ENCODE data around the gene DSTYK. TPM values are rescaled to one million over a fixed set of nuclear protein-coding genes. Genes with fewer than 3 reads are reported as not detected.
"Not testable (repeated sequence)": the region's sequence is repeated elsewhere in the genome, so short reads cannot be mapped to it uniquely, and the experiment has no call there.

Gene DSTYK
- total RNA-seq, 1 donor from 2014 or later: 12.7 TPM

DNA sequence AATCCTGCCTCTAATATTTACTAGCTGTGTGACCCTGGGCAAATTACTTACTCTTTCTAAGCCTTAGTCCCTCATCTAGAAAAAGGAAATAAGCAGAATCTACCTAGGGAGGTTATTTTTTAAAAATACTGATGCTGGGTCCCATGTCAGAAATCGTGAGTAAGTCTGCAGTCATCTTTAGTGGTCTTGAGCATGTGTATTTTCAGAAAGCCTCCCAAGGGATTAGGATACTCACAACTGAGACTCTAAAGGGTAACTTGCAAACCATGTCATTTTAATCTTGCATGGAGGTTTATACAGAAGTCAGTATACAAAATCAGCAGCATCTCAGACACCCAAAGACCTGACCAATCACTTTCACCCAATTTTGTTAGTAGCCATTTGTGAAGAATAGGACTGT lies 43.2 kb downstream of the DSTYK start:
- Histone ChIP-seq H3K9me3 (no peaks in the 10 kb centered on the region), H3K27ac (no peak overlapping the region), H3K4me1 (no peaks in the 10 kb centered on the region), H3K36me3 (peaks cover 37% of the 10 kb centered on the region), H3K27me3 (no peaks in the 10 kb centered on the region), H3K4me3 (no peak overlapping the region)
- DNase-seq: no peak
- TF ChIP-seq, protein P1, sequence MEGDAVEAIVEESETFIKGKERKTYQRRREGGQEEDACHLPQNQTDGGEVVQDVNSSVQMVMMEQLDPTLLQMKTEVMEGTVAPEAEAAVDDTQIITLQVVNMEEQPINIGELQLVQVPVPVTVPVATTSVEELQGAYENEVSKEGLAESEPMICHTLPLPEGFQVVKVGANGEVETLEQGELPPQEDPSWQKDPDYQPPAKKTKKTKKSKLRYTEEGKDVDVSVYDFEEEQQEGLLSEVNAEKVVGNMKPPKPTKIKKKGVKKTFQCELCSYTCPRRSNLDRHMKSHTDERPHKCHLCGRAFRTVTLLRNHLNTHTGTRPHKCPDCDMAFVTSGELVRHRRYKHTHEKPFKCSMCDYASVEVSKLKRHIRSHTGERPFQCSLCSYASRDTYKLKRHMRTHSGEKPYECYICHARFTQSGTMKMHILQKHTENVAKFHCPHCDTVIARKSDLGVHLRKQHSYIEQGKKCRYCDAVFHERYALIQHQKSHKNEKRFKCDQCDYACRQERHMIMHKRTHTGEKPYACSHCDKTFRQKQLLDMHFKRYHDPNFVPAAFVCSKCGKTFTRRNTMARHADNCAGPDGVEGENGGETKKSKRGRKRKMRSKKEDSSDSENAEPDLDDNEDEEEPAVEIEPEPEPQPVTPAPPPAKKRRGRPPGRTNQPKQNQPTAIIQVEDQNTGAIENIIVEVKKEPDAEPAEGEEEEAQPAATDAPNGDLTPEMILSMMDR (IDR thresholded peaks at IDR 0.05): no peak
- ATAC-seq: no peak
- intact Hi-C loops (cut with DNase I): no loop called here

DNA sequence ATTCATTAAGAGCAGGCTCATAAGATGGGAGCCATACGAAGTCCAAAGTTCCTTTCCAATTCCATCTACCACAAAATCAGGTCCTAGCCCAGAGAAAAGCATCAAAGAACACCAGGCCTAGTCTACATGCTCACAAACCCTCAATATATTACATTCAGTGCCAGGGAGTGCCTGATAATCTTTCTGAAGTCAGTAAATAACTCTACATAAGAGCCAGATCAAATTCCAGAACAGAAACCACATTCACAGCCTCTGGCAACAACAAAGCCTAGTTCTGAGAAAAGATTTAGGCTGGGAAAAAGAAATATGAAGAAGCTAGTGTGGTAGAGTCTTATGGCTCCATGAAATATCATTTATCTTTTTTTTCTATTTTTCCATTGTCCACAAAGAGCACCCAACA lies 49.2 kb downstream of the DSTYK start:
- Histone ChIP-seq H3K36me3 (peaks cover 84% of the 10 kb centered on the region), H3K4me1 (no peaks in the 10 kb centered on the region), H3K27ac (no peak overlapping the region), H3K9me3 (no peaks in the 10 kb centered on the region), H3K27me3 (no peaks in the 10 kb centered on the region), H3K4me3 (no peak overlapping the region)
- TF ChIP-seq, protein P1 (IDR thresholded peaks at IDR 0.05): no peak
- intact Hi-C loops (cut with DNase I): no loop called here
- DNase-seq (no peak), ATAC-seq (no peak)

DNA sequence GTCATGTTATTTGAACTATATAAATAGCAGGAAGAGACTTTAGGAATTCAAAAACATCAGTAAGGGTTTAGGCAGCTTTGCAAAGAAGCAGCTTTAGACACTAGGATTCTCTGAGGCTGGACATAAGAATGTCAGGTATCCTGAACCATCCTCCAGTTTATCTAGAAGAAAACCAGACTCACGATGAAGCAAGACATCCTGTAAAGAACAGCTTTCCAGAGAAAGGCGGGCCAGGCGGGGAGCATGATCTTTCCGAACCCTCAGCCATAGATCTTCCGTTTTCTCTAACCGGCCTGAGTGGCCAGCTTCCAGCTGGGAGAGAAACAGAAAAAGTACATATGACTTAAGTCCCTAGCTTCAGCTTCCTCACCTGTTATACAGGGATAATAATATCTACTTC lies 50.4 kb downstream of the DSTYK start:
- DNase-seq (no peak), ATAC-seq (no peak)
- no peak overlapping the region for H3K27ac ChIP-seq
- H3K4me3 ChIP-seq: no peak overlapping the region
- intact Hi-C loops (cut with DNase I): no loop called here
- peaks cover 84% of the 10 kb centered on the region for H3K36me3 ChIP-seq
- TF ChIP-seq, protein P1 (IDR thresholded peaks at IDR 0.05): no peak
- peaks cover 2% of the 10 kb centered on the region for H3K9me3 ChIP-seq
- H3K4me1 ChIP-seq: no peaks in the 10 kb centered on the region
- no peaks in the 10 kb centered on the region for H3K27me3 ChIP-seq

DNA sequence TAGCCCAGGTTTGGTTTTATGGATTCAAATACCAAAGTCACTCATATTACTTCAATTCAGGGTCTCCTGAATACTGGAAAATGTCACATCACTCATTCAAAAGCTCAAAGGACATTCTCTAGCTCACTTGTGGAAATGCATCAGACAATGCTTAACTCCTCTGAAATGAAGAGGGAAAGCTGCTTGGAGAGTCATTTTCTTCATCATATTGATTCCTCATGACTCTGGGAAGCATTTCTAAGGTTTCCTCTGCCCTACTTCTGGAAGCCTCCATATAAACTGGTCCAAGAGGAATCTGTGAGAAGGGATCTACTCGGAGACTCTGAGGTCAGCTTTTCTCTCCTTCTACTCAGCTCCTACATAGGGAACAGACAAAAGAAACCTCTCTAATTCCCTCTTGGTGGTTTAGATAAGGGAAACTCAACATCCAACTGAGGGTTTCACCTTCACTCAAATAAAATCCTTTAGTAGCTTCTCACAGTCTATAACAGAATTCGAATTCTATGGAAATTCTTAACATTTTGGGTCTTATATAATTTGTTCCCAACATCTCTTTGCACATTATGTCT lies 53.4 kb downstream of the DSTYK start:
- DNase-seq (no peak), ATAC-seq (no peak)
- TF ChIP-seq, protein P1 (IDR thresholded peaks at IDR 0.05): no peak
- H3K36me3 ChIP-seq: peaks cover 90% of the 10 kb centered on the region
- no peak overlapping the region for H3K27ac ChIP-seq
- H3K4me1 ChIP-seq: no peaks in the 10 kb centered on the region
- peaks cover 6% of the 10 kb centered on the region for H3K9me3 ChIP-seq
- no peaks in the 10 kb centered on the region for H3K27me3 ChIP-seq
- intact Hi-C loops (cut with DNase I): no loop called here
- no peak overlapping the region for H3K4me3 ChIP-seq

DNA sequence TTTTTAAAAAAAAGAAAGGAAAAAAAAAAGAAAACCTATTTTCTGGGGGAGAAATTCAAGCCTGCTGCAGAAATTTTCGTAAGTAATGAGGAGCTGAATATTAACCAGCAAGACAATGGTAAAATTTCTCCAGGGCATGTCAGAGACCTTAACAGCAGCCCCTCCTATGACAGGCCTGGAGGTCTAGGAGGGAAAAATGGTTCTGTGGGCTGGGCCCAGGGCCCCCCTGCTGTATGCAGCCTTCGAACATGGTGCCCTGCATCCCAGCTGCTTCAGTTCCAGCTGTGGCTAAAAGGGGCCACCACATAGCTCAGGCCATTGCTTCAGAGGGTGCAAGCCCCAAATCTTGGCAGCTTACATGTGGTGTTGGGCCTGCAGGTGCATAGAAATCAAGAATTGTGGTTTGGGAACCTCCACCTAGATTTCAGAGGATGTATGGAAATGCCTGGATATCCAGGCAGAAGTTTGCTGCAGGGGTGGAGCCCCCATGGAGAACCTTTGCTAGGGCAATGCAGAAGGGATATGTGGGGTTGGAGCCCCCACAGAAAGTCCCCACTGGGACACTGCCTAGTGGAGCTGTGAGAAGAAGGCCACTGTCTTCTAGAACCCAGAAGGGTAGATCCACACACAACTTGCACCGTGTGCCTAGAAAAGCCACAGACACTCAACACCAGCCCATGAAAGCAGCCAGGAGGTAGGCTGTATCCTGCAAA lies 55.7 kb downstream of the DSTYK start:
- H3K27ac ChIP-seq; H3K4me1 ChIP-seq; H3K27me3 ChIP-seq; DNase-seq; H3K4me3 ChIP-seq; intact Hi-C loops (cut with DNase I); H3K9me3 ChIP-seq; ATAC-seq: not testable (repeated sequence)
- H3K36me3 ChIP-seq: peaks cover 86% of the 10 kb centered on the region

DNA sequence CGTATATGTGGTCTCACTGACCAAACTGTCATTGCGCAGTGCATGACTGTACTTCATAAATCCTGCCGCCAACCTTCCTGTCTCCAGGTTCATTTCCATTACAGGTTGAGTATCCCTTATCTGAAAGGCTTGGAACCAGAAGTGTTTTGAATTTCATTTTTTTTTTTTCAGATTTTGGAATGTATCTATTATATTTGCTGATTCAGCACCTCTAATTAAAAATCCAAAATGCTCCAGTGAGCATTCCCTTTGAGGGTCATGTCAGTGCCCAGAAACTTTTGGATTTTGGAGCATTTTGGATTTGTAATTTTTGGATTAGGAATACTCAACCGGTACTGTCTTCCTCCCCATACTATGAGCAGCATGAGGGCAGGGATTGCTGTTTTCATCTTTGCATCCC lies 59.0 kb downstream of the DSTYK start:
- ATAC-seq: no peak
- H3K4me1 ChIP-seq: no peaks in the 10 kb centered on the region
- intact Hi-C loops (cut with DNase I): no loop called here

More for the DNA sequence above, 59.0 kb downstream of the DSTYK start:
- peaks cover 6% of the 10 kb centered on the region for H3K9me3 ChIP-seq
- TF ChIP-seq, protein P1 (IDR thresholded peaks at IDR 0.05): no peak
- H3K27me3 ChIP-seq: no peaks in the 10 kb centered on the region
- no peak overlapping the region for H3K4me3 ChIP-seq
- DNase-seq: no peak
- H3K36me3 ChIP-seq: peaks cover 85% of the 10 kb centered on the region
- H3K27ac ChIP-seq: no peak overlapping the region

Measured in upper lobe of right lung (tissue), 1 donor.